ENCODE data around the gene PLD1. TPM values are rescaled to one million over a fixed set of nuclear protein-coding genes. Genes with fewer than 3 reads are reported as not detected.

Gene PLD1
- total and polyA plus RNA-seq, 10 of the 15 experiments (the other 5 are each of a cell fraction or from before 2014, with no cell fraction given) = 2.9 to 108 (median 3.6) TPM

GRCh38 chr3:171806200-171807128 lies 3.8 kb downstream of the PLD1 start:
- Histone ChIP-seq H3K9me3 (replicated peaks; ENCODE audit: control insufficient read depth, insufficient read depth, low read length) (no peaks in the 10 kb centered on the region), H3K27me3 (replicated peaks in 1 of 2; ENCODE audit: control insufficient read depth in 2 of 2, insufficient read depth in 2 of 2, low read length in 1 of 2) (no peaks in the 10 kb centered on the region), H2AFZ (ENCODE audit: control insufficient read depth, low read depth, low read length) (peak overlapping the region; percentile 16; the same call in 1 of the 2 replicates), H3K4me2 (ENCODE audit: control insufficient read depth, insufficient read depth) (peak overlapping the region; percentile 30; the same call in 1 of the 2 replicates), H3K36me3 (ENCODE audit: control insufficient read depth in 2 of 2, insufficient read depth in 2 of 2, low read length in 1 of 2) (no peaks in the 10 kb centered on the region), H3K4me1 (ENCODE audit: control insufficient read depth, insufficient read depth, low read length) (peaks cover 8% of the 10 kb centered on the region; the same call in 1 of the 2 replicates), H3K4me3 (peak overlapping the region; percentile 36; the same call in 1 of the 2 replicates), H3K79me2 (ENCODE audit: control insufficient read depth, insufficient read depth, low read length) (peaks cover 9% of the 10 kb centered on the region), H4K20me1 (ENCODE audit: control insufficient read depth, insufficient read depth) (no peaks in the 10 kb centered on the region), H3K9ac (ENCODE audit: control insufficient read depth, insufficient read depth, low read length) (no peak overlapping the region), H3K27ac (ENCODE audit: control insufficient read depth, insufficient read depth) (peak overlapping the region; percentile 47)
- FAIRE-seq (peak; percentile 78), DNase-seq (ENCODE audit: low read depth, low spot score) (no peak), ATAC-seq (peak; percentile 1)
- WGBS (ENCODE audit: insufficient coverage, insufficient replicate concordance, low lambda C conversion rate, missing lambda C conversion rate) = 55% methylated on average over 5 of the region's 5 CpGs
- RAD21 ChIA-PET (ENCODE audit: unreplicated experiment) = interaction anchor here (0.9 to 8.5 kb wide), 10 partner anchors 9 to 116 kb away, joined by 3 to 117 read pairs (median 13); no protein-coding TSS in a partner anchor
- CTCF ChIA-PET = interaction anchor here (0.7 to 6.9 kb wide), 8 partner anchors 9 to 34 kb away, joined by 3 to 76 read pairs (median 6); no protein-coding TSS in a partner anchor
- SMC1A ChIA-PET (ENCODE audit: uncharacterized antibody, unreplicated experiment) = interaction anchor here (0.7 to 7.3 kb wide), 13 partner anchors 11 to 299 kb away, joined by 3 to 151 read pairs (median 9); no protein-coding TSS in a partner anchor
- POLR2A ChIA-PET = interaction anchor here (0.5 to 7.2 kb wide), 10 partner anchors 8 to 198 kb away, joined by 3 to 53 read pairs (median 4); no protein-coding TSS in a partner anchor
- in situ Hi-C loops (cut with MboI) (no loop called here), intact Hi-C loops (cut with micrococcal nuclease; ENCODE audit: unreplicated experiment) (loop anchor here (5.0 to 10.0 kb wide), 3 partner anchors 342 to 1449 kb away; partner anchors contain the start of genes SKIL and TNIK)
- BruUV-seq (replicated peaks) = TSS peak; percentile 10
- 0 out of 2 replicates have a peak, but pooled peaks have one; percentile 17 for TF ChIP-seq BMI1 (IDR thresholded peaks at IDR 0.05; ENCODE audit: borderline replicate concordance)
- TF ChIP-seq MTA2 (IDR thresholded peaks at IDR 0.05; ENCODE audit: low read depth) = no peak
- no peak for TF ChIP-seq NR2F1 (conservative IDR thresholded peaks at IDR 0.05)
- no peak for TF ChIP-seq FOXM1 (IDR thresholded peaks at IDR 0.05; ENCODE audit: low read depth, low read length)
- no peak for TF ChIP-seq MXI1 (IDR thresholded peaks at IDR 0.05; ENCODE audit: low read depth, low read length)
- no peak for TF ChIP-seq POLR2AphosphoS5 (IDR thresholded peaks at IDR 0.05; ENCODE audit: low read length)
- no peak for TF ChIP-seq CHD1 (IDR thresholded peaks at IDR 0.05; ENCODE audit: low read depth, low read length)
- TF ChIP-seq ATF3 (IDR thresholded peaks at IDR 0.05; ENCODE audit: borderline replicate concordance, extremely low read depth, low read depth, low read length) = no peak
- no peak for TF ChIP-seq KDM1A (IDR thresholded peaks at IDR 0.05; ENCODE audit: borderline replicate concordance)
- TF ChIP-seq CEBPB (IDR thresholded peaks at IDR 0.05; ENCODE audit: borderline replicate concordance in 1 of 2, low read depth in 2 of 2, low read length in 2 of 2) = no peak
- TF ChIP-seq ZBTB4 (CRISPR knock-in tag; IDR thresholded peaks at IDR 0.05) = no peak
- TF ChIP-seq CHD2 (IDR thresholded peaks at IDR 0.05; ENCODE audit: borderline replicate concordance, low read depth, low read length) = no peak
- TF ChIP-seq CREM (IDR thresholded peaks at IDR 0.05; ENCODE audit: low read depth) = no peak
- TF ChIP-seq ZBED1 (IDR thresholded peaks at IDR 0.05; ENCODE audit: borderline replicate concordance) = no peak
- no peak for TF ChIP-seq ELK1 (IDR thresholded peaks at IDR 0.05; ENCODE audit: low read depth, low read length)

All from GM12878 (cell line).